ENCODE measurements around the gene SENP5. TPM values are rescaled to one million over a fixed set of nuclear protein-coding genes. Genes with fewer than 3 reads are reported as not detected.

SENP5 gene
- total and polyA plus RNA-seq, 2 donors from 2014 or later: 5.8 to 27.5 TPM

DNA sequence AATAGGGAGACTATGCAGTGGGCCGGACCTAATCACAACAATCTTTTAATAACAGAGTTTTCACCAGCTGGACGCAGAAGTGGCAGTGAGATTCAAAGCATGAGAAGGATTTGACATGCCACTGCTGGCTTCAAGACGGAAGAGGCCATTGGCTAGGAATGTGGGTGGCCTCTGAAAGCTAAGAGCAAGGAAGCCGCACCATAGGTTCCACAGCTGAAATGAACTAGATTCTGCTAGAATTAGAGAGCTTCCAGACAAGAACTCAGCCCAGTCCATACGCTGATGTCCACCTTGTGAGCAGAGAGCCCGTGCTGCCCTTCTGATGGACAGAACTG is 81.5 kb downstream of the SENP5 start:
- peak in 2 of 5 donors; percentile 32 to 79 for DNase-seq
- Histone ChIP-seq H3K27me3 (ENCODE audit: control insufficient read depth, insufficient read depth, low read length) (no peaks in the 10 kb centered on the region), H3K4me1 (ENCODE audit: control insufficient read depth in 2 of 3, insufficient read depth in 2 of 3, low read depth in 1 of 3, low read length in 3 of 3) (no peaks in the 10 kb centered on the region), H3K9ac (ENCODE audit: low read length in 3 of 3) (no peak overlapping the region), H3K36me3 (ENCODE audit: control insufficient read depth in 2 of 3, insufficient read depth in 3 of 3, low read length in 3 of 3) (no peaks in the 10 kb centered on the region), H3K27ac (ENCODE audit: low read depth in 2 of 2, low read length in 2 of 2) (no peak overlapping the region), H3K9me3 (ENCODE audit: control insufficient read depth in 2 of 3, insufficient read depth in 1 of 3, low read length in 3 of 3) (no peaks in the 10 kb centered on the region), H3K4me3 (ENCODE audit: low read length in 3 of 3) (no peak overlapping the region)
- intact Hi-C loops (cut with DNase I): no loop called here
- FAIRE-seq: no peak
- TF ChIP-seq, protein P1, sequence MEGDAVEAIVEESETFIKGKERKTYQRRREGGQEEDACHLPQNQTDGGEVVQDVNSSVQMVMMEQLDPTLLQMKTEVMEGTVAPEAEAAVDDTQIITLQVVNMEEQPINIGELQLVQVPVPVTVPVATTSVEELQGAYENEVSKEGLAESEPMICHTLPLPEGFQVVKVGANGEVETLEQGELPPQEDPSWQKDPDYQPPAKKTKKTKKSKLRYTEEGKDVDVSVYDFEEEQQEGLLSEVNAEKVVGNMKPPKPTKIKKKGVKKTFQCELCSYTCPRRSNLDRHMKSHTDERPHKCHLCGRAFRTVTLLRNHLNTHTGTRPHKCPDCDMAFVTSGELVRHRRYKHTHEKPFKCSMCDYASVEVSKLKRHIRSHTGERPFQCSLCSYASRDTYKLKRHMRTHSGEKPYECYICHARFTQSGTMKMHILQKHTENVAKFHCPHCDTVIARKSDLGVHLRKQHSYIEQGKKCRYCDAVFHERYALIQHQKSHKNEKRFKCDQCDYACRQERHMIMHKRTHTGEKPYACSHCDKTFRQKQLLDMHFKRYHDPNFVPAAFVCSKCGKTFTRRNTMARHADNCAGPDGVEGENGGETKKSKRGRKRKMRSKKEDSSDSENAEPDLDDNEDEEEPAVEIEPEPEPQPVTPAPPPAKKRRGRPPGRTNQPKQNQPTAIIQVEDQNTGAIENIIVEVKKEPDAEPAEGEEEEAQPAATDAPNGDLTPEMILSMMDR (IDR thresholded peaks at IDR 0.05; ENCODE audit: borderline replicate concordance, extremely low read depth, insufficient read depth): no peak

DNA sequence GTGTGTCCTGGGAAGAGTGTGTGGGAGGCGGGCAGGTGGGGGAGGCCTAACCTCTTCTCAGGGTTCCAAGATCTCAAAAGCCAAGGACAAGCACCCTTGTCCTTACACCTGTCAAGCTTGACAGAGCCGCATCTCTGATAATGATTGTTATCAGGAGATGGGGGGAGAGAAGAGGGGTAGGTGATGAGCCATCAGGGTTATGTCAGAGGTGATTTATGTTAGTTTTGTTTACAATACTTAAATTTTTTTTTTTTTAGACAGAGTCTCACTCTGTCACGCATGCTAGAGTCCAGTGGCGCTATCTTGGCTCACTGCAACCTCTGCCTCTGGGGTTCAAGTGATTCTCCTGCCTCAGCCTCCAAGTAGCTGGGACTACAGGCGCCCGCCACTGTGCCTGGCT is 82.0 kb downstream of the SENP5 start:
- no peak for FAIRE-seq
- DNase-seq: no peak
- Histone ChIP-seq H3K27ac (ENCODE audit: low read depth in 2 of 2, low read length in 2 of 2) (no peak overlapping the region), H3K36me3 (ENCODE audit: control insufficient read depth in 2 of 3, insufficient read depth in 3 of 3, low read length in 3 of 3) (no peaks in the 10 kb centered on the region), H3K9me3 (ENCODE audit: control insufficient read depth in 2 of 3, insufficient read depth in 1 of 3, low read length in 3 of 3) (no peaks in the 10 kb centered on the region), H3K9ac (ENCODE audit: low read length in 3 of 3) (no peak overlapping the region), H3K4me3 (ENCODE audit: low read length in 3 of 3) (no peak overlapping the region), H3K4me1 (ENCODE audit: control insufficient read depth in 2 of 3, insufficient read depth in 2 of 3, low read depth in 1 of 3, low read length in 3 of 3) (no peaks in the 10 kb centered on the region), H3K27me3 (ENCODE audit: control insufficient read depth, insufficient read depth, low read length) (no peaks in the 10 kb centered on the region)
- TF ChIP-seq, protein P1 (IDR thresholded peaks at IDR 0.05; ENCODE audit: borderline replicate concordance, extremely low read depth, insufficient read depth): no peak
- intact Hi-C loops (cut with DNase I): no loop called here

DNA sequence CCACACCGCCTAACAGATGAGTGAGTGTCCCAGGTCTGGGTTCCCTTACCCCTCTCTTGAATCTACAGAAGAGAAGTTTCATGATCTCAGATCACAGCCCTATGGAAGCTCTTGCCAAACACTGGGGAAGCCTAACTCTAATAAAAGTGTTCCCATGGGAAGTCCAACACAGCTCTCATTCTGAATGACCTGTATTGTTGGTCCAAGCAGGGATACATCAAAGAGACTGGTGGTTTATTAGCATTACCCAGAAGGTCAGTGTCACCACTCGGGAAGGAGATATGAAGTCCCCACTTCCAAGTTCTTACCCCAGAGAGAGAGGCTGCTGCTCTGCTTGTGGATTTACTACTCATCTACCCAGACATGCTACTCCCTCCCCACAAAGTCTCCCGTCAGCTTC is 83.7 kb downstream of the SENP5 start:
- intact Hi-C loops (cut with DNase I): no loop called here
- Histone ChIP-seq H3K36me3 (ENCODE audit: control insufficient read depth in 2 of 3, insufficient read depth in 3 of 3, low read length in 3 of 3) (no peaks in the 10 kb centered on the region), H3K9ac (ENCODE audit: low read length in 3 of 3) (no peak overlapping the region), H3K4me3 (ENCODE audit: low read length in 3 of 3) (no peak overlapping the region), H3K9me3 (ENCODE audit: control insufficient read depth in 2 of 3, insufficient read depth in 1 of 3, low read length in 3 of 3) (no peaks in the 10 kb centered on the region), H3K4me1 (ENCODE audit: control insufficient read depth in 2 of 3, insufficient read depth in 2 of 3, low read depth in 1 of 3, low read length in 3 of 3) (no peaks in the 10 kb centered on the region), H3K27me3 (ENCODE audit: control insufficient read depth, insufficient read depth, low read length) (no peaks in the 10 kb centered on the region), H3K27ac (ENCODE audit: low read depth in 2 of 2, low read length in 2 of 2) (no peak overlapping the region)
- no peak for DNase-seq
- no peak for FAIRE-seq
- TF ChIP-seq, protein P1 (IDR thresholded peaks at IDR 0.05; ENCODE audit: borderline replicate concordance, extremely low read depth, insufficient read depth): no peak

DNA sequence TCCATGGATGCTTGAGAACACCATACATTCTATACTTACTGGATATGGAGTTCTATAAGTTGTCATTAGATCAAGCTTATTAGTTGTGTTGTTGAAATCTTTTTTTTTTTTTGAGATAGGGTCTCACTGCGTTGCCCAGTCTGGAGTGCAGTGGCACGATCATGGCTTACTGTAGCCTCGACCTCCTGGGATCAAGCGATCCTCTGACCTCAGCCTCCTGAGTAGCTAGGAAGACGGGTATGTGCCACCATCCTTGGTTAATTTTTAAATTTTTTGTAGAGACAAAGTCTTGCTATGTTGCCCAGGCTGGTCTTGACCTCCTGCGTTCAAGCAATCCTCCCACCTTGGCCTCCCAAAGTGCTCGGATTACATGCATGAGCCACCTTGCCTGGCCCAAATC is 87.1 kb downstream of the SENP5 start:
- no peaks in the 10 kb centered on the region for H3K9me3 ChIP-seq (ENCODE audit: control insufficient read depth in 2 of 3, insufficient read depth in 1 of 3, low read length in 3 of 3)
- no peaks in the 10 kb centered on the region for H3K36me3 ChIP-seq (ENCODE audit: control insufficient read depth in 2 of 3, insufficient read depth in 3 of 3, low read length in 3 of 3)
- H3K9ac ChIP-seq (ENCODE audit: low read length in 3 of 3): no peak overlapping the region
- no peak for DNase-seq
- intact Hi-C loops (cut with DNase I): no loop called here
- no peak overlapping the region for H3K27ac ChIP-seq (ENCODE audit: low read depth in 2 of 2, low read length in 2 of 2)
- FAIRE-seq: no peak
- TF ChIP-seq, protein P1 (IDR thresholded peaks at IDR 0.05; ENCODE audit: borderline replicate concordance, extremely low read depth, insufficient read depth): no peak
- no peaks in the 10 kb centered on the region for H3K27me3 ChIP-seq (ENCODE audit: control insufficient read depth, insufficient read depth, low read length)
- no peak overlapping the region for H3K4me3 ChIP-seq (ENCODE audit: low read length in 3 of 3)
- no peaks in the 10 kb centered on the region for H3K4me1 ChIP-seq (ENCODE audit: control insufficient read depth in 2 of 3, insufficient read depth in 2 of 3, low read depth in 1 of 3, low read length in 3 of 3)

Measured in kidney (tissue), 14 donors.